Endodermal cell (in vitro differentiated cells): Measurements from ENCODE around the gene NCS1. TPM values are rescaled to one million over a fixed set of nuclear protein-coding genes. Genes with fewer than 3 reads are reported as not detected.

Experiments used
- DNase-seq: peaks from one replicate; pipeline ENCODE4 v3.0.0-alpha.2; 2017
- H3K27ac ChIP-seq: 2 replicates; pipeline ENCODE4 v1.5.1; 2013; ENCODE audit warnings: mild to moderate bottlenecking, low read depth, low read length, moderate library complexity
- H3K27me3 ChIP-seq: 2 replicates; pipeline ENCODE4 v1.6.1; 2013; ENCODE audit warnings: mild to moderate bottlenecking, low read length, moderate library complexity; ENCODE audit not compliant: insufficient read depth, control insufficient read depth, poor library complexity, severe bottlenecking
- H3K36me3 ChIP-seq: 2 replicates; pipeline ENCODE4 v1.7.0; 2013; ENCODE audit warnings: mild to moderate bottlenecking, low read length, moderate library complexity; ENCODE audit not compliant: control insufficient read depth, insufficient read depth
- H3K4me1 ChIP-seq: one replicate; pipeline ENCODE4 v1.7.0; 2013; ENCODE audit warnings: low read length; ENCODE audit not compliant: control insufficient read depth, insufficient read depth
- H3K4me3 ChIP-seq: 2 replicates; pipeline ENCODE4 v1.5.1; 2013; ENCODE audit warnings: mild to moderate bottlenecking, low read length, moderate library complexity
- H3K9ac ChIP-seq: 2 replicates; pipeline ENCODE4 v1.6.1; 2013; ENCODE audit warnings: mild to moderate bottlenecking, low read length, moderate library complexity; ENCODE audit not compliant: poor library complexity, severe bottlenecking; ENCODE audit errors: extremely low read depth
- H3K9me3 ChIP-seq: 2 replicates; pipeline ENCODE4 v1.6.1; 2013; ENCODE audit warnings: mild to moderate bottlenecking, low read length, moderate library complexity; ENCODE audit not compliant: control insufficient read depth
- H3K27ac Mint-ChIP-seq: 2 replicates; pipeline ENCODE4 v1.8.0; 2020; ENCODE audit warnings: mixed read lengths
- H3K27me3 Mint-ChIP-seq: 2 replicates; pipeline ENCODE4 v1.8.0; 2021; ENCODE audit warnings: mild to moderate bottlenecking, mixed read lengths; ENCODE audit not compliant: insufficient read depth
- H3K36me3 Mint-ChIP-seq: 2 replicates; pipeline ENCODE4 v1.8.0; 2020; ENCODE audit warnings: low read depth, mixed read lengths
- H3K4me1 Mint-ChIP-seq: 2 replicates; pipeline ENCODE4 v1.8.0; 2020; ENCODE audit warnings: mixed read lengths
- H3K4me3 Mint-ChIP-seq: 2 replicates; pipeline ENCODE4 v1.8.0; 2020; ENCODE audit warnings: mild to moderate bottlenecking, moderate library complexity, mixed read lengths
- H3K9me3 Mint-ChIP-seq: 2 replicates; pipeline ENCODE4 v1.8.0; 2020; ENCODE audit warnings: mild to moderate bottlenecking, mixed read lengths
- CTCF ChIP-seq: fragments of 200-600 bp; sonication (generic); conservative IDR thresholded peaks from 2 replicates; pipeline ENCODE4 v1.5.0; 2021; ENCODE audit warnings: antibody characterized with exemption, mild to moderate bottlenecking
- WGBS, 2 experiments: methylation state at CpG; one replicate each; pipeline versions ENCODE4 v1.1.5 to v1.1.7; 2013; ENCODE audit warnings: missing lambda C conversion rate in 2 of 2, mixed read lengths in 1 of 2; ENCODE audit not compliant: insufficient coverage in 1 of 2, insufficient read length in 1 of 2; 5-methylcytosine and 5-hydroxymethylcytosine counted together
- total RNA-seq, 2 donors: library from RNA; stranded (reverse); fragmentation: NEBNext Ultra II Directional in 1 of 2; extraction: Animal tissue kit (Norgen Biotek cat#: 25700) in 1 of 2; gene quantifications; 2 replicates in 1 of 2; 3 replicates in 1 of 2; pipeline ENCODE4 v1.2.1, GENCODE V29; 2021

The NCS1 gene
- total RNA-seq, 2 donors from 2014 or later: 40.6 to 47.7 TPM

GRCh38 chr9:130171226-130172148 is 717 bp upstream of the NCS1 start:
- H3K9me3 ChIP-seq: no peaks in the 10 kb centered on the region
- no peak overlapping the region for H3K27ac ChIP-seq
- H3K36me3 ChIP-seq: no peaks in the 10 kb centered on the region
- no peak overlapping the region for H3K9ac ChIP-seq
- no peak for TF ChIP-seq CTCF
- peak overlapping the region; percentile 71 for H3K4me3 ChIP-seq
- no peak overlapping the region for H3K27ac Mint-ChIP-seq
- WGBS, 2 experiments: 33 to 51% methylated on average over 11 to 44 of the region's 45 CpGs
- H3K9me3 Mint-ChIP-seq: no peaks in the 10 kb centered on the region
- H3K4me1 ChIP-seq: peaks cover 9% of the 10 kb centered on the region
- H3K27me3 ChIP-seq: no peaks in the 10 kb centered on the region
- peak; percentile 82 for DNase-seq
- peaks cover 14% of the 10 kb centered on the region for H3K27me3 Mint-ChIP-seq
- no peaks in the 10 kb centered on the region for H3K36me3 Mint-ChIP-seq
- H3K4me3 Mint-ChIP-seq: peak overlapping the region; percentile 60
- peaks cover 19% of the 10 kb centered on the region for H3K4me1 Mint-ChIP-seq

- Mint-ChIP-seq H3K9me3 (no peaks in the 10 kb centered on the region), H3K27me3 (peaks cover 14% of the 10 kb centered on the region), H3K27ac (no peak overlapping the region), H3K4me1 (peaks cover 14% of the 10 kb centered on the region), H3K36me3 (no peaks in the 10 kb centered on the region), H3K4me3 (peak overlapping the region; percentile 75)
- Histone ChIP-seq H3K36me3 (no peaks in the 10 kb centered on the region), H3K4me1 (peaks cover 9% of the 10 kb centered on the region), H3K9ac (no peak overlapping the region), H3K4me3 (peak overlapping the region; percentile 77), H3K27ac (no peak overlapping the region), H3K9me3 (no peaks in the 10 kb centered on the region), H3K27me3 (no peaks in the 10 kb centered on the region)
- 3% methylated on average over 15 to 56 of the region's 57 CpGs for WGBS, 2 experiments
- peak; percentile 20 for TF ChIP-seq CTCF
- DNase-seq: peak; percentile 71
Measured at GRCh38 chr9:130172858-130173665, 858 bp downstream of the NCS1 start.

- Histone ChIP-seq H3K9me3 (no peaks in the 10 kb centered on the region), H3K27ac (no peak overlapping the region), H3K9ac (no peak overlapping the region), H3K36me3 (no peaks in the 10 kb centered on the region), H3K4me1 (peaks cover 9% of the 10 kb centered on the region), H3K4me3 (peak overlapping the region; percentile 77), H3K27me3 (no peaks in the 10 kb centered on the region)
- peak overlapping the region; percentile 75 for H3K4me3 Mint-ChIP-seq
- no peak for TF ChIP-seq CTCF
- H3K4me1 Mint-ChIP-seq: peaks cover 12% of the 10 kb centered on the region
- 77% methylated on average over 9 of the region's 9 CpGs; no CpG with 5 or more reads in 1 of the 2 experiments for WGBS, 2 experiments
- peaks cover 14% of the 10 kb centered on the region for H3K27me3 Mint-ChIP-seq
- no peaks in the 10 kb centered on the region for H3K36me3 Mint-ChIP-seq
- DNase-seq: peak; percentile 70
- H3K27ac Mint-ChIP-seq: no peak overlapping the region
- H3K9me3 Mint-ChIP-seq: no peaks in the 10 kb centered on the region
Measured at GRCh38 chr9:130173666-130173983, 1.4 kb downstream of the NCS1 start.
